A673 (cell line): ENCODE results near the gene GBGT1. TPM values are rescaled to one million over a fixed set of nuclear protein-coding genes. Genes with fewer than 3 reads are reported as not detected.

ENCODE experiments used
- BruUV-seq: library from RNA; stranded (reverse); fragments of 400-500 nt; replicated peaks from 2 replicates; lab custom pipeline; 2021; lab: Mats Ljungman, UMichigan
- CTCF ChIA-PET: fragments of 300-600 bp; sonication (Branson Sonifier 250); formaldehyde crosslinking; loops from one replicate; lab custom pipeline; 2022; ENCODE audit warnings: antibody characterized with exemption; lab: Charles Lee
- POLR2A ChIA-PET: fragments of 300-600 bp; sonication (Branson Sonifier 250); formaldehyde crosslinking; loops from one replicate; lab custom pipeline; 2022; ENCODE audit warnings: antibody characterized with exemption; ENCODE audit not compliant: low non-redundant PET; lab: Charles Lee
- DNase-seq: peaks from one replicate; pipeline ENCODE4 v3.0.0-alpha.2; 2015; ENCODE audit warnings: low spot score
- H3K27ac ChIP-seq: fragments of 200-600 bp; sonication (generic); 2 replicates; pipeline ENCODE4 v1.5.1; 2016; ENCODE audit warnings: mixed run types, low read depth, mild to moderate bottlenecking, mixed read lengths, antibody characterized with exemption, low read length; ENCODE audit not compliant: poor library complexity, severe bottlenecking
- H3K27me3 ChIP-seq: fragments of 200-600 bp; sonication (generic); replicated peaks from 2 replicates; pipeline ENCODE4 v1.6.1; 2017; ENCODE audit warnings: mixed run types, low read depth, mild to moderate bottlenecking, mixed read lengths, antibody characterized with exemption, low read length; ENCODE audit not compliant: insufficient read depth, poor library complexity
- H3K36me3 ChIP-seq: fragments of 200-600 bp; sonication (generic); 2 replicates; pipeline ENCODE4 v1.6.1; 2016; ENCODE audit warnings: mixed run types, mild to moderate bottlenecking, mixed read lengths, antibody characterized with exemption, low read length; ENCODE audit not compliant: insufficient read depth, poor library complexity, severe bottlenecking
- H3K4me1 ChIP-seq: fragments of 200-600 bp; sonication (generic); 2 replicates; pipeline ENCODE4 v1.6.1; 2017; ENCODE audit warnings: mixed run types, mild to moderate bottlenecking, mixed read lengths, antibody characterized with exemption, low read length; ENCODE audit not compliant: insufficient read depth, poor library complexity, severe bottlenecking
- H3K4me3 ChIP-seq: fragments of 200-600 bp; sonication (generic); 2 replicates; pipeline ENCODE4 v1.5.1; 2016; ENCODE audit warnings: low read depth, mixed run types, mild to moderate bottlenecking, mixed read lengths, low read length; ENCODE audit not compliant: poor library complexity, severe bottlenecking
- H3K9me3 ChIP-seq: fragments of 200-600 bp; sonication (generic); 2 replicates; pipeline ENCODE4 v1.6.1; 2016; ENCODE audit warnings: mixed run types, low read depth, mild to moderate bottlenecking, mixed read lengths, antibody characterized with exemption, low read length; ENCODE audit not compliant: poor library complexity, severe bottlenecking
- EZH2 ChIP-seq: fragments of 200-600 bp; sonication (generic); IDR thresholded peaks from 2 replicates; pipeline ENCODE4 v1.6.1; 2017; ENCODE audit warnings: borderline replicate concordance, low read depth, mild to moderate bottlenecking, mixed read lengths, antibody characterized with exemption, low read length; ENCODE audit not compliant: poor library complexity, severe bottlenecking
- intact Hi-C: fragments of 100-400 bp; cut with micrococcal nuclease; formaldehyde crosslinking; loops from one replicate; pipeline ENCODE4 v1.10.0; 2022; ENCODE audit not compliant: unreplicated experiment
- total RNA-seq: library from RNA; stranded (reverse); gene quantifications from 2 replicates; pipeline ENCODE4 v1.2.3, GENCODE V29; 2021
- TF ChIP-seq, protein P1 (sequence below): fragments of 300-800, 200-600 bp; sonication (generic); conservative IDR thresholded peaks from 2 replicates; pipeline ENCODE4 v1.5.1; 2017; ENCODE audit warnings: low read depth, mild to moderate bottlenecking, antibody characterized with exemption, low read length, moderate library complexity, mixed read lengths

GBGT1 gene
- total RNA-seq, 1 experiment from 2014 or later = 1.8 TPM

DNA sequence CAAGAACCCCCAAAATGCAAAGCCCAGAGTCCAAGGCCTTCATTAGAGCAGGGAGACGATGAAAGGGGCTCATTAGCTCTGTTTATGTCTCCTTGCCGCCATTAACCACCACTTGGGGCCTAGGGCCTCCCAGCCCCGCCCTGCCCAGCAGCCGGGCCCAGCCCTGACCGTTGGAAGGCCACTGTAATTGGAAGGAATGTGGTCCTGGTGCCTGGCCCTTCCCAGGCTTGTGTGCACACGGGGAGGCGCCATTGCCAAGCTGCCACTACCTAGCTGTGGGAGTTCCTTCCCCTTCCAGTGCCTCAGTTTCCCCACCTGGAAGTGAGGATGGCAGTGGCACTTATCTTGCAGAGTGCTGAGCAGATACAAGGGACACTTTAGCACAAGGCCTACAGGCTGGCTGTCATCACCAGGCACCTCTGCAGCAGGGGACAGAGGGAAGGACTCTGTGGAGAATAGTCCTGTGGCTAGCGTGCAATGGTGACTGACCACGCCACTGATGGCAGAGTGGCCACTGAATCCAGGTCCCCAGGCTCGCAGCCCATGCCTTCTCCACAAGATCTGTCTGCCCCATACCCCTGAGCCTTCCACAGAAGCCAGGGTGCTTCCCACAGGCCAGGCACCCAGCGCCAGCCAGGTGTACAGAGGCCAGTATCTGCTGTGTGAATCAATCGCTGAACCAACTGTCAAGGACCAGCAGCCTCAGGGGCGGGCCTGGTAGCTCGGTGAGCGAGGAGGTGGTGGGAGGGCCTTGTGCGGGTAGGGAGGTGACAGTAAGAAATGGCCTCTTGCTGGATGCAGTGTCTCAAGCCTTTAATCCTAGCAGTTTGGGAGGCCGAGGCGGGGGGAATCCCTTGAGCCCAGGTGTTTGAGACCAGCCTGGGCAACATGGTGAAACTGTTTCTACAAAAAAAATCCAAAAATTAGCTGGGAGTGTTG is 20.8 kb downstream of the GBGT1 start:
- peaks cover 19% of the 10 kb centered on the region for H3K4me1 ChIP-seq
- no peak overlapping the region for H3K4me3 ChIP-seq
- no peak for DNase-seq
- H3K36me3 ChIP-seq = no peaks in the 10 kb centered on the region
- no peak overlapping the region for H3K27ac ChIP-seq
- CTCF ChIA-PET = no interaction called here
- no TSS peak for BruUV-seq
- intact Hi-C loops = no loop called here
- POLR2A ChIA-PET = no interaction called here
- H3K27me3 ChIP-seq = no peaks in the 10 kb centered on the region
- no peaks in the 10 kb centered on the region for H3K9me3 ChIP-seq
- TF ChIP-seq, protein P1, sequence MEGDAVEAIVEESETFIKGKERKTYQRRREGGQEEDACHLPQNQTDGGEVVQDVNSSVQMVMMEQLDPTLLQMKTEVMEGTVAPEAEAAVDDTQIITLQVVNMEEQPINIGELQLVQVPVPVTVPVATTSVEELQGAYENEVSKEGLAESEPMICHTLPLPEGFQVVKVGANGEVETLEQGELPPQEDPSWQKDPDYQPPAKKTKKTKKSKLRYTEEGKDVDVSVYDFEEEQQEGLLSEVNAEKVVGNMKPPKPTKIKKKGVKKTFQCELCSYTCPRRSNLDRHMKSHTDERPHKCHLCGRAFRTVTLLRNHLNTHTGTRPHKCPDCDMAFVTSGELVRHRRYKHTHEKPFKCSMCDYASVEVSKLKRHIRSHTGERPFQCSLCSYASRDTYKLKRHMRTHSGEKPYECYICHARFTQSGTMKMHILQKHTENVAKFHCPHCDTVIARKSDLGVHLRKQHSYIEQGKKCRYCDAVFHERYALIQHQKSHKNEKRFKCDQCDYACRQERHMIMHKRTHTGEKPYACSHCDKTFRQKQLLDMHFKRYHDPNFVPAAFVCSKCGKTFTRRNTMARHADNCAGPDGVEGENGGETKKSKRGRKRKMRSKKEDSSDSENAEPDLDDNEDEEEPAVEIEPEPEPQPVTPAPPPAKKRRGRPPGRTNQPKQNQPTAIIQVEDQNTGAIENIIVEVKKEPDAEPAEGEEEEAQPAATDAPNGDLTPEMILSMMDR = no peak
- no peak for TF ChIP-seq EZH2

DNA sequence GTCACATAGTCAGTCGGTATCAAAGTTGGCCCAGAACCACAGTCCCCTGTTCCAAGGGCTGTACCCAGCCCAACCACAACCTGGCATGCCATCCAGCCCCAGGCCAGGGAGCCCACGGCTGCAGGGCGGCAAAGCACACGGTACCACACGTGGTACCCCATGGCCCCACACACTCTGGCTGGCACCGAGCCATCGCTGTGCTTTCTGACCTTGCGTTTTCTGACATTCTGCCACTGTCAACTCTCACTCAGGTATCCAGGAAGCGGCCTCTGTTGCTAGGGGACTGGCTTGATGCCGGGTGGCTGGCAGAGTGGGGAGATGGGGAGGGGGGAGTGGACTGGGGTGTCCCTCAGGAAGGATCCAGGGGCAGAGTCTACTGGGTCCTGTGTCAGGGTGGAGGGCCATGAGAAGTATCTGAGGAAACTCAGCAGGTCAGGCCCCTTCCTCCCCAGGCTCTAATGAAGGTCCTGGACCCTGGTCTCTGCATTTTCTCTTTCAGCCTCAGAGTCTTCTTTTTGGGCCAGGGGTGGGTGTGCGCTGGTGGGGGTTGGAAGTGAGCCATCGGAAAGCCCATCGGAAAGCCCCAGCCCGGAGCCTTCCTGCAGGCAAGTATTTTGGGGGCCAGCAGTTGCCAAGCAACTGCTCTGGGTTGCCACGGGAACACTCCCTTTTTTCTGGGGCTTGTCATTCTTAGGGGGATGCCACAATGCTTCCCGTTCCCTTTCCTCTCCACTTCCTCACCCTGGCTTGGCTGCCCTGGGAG is 21.7 kb downstream of the GBGT1 start:
- BruUV-seq = no TSS peak
- no peaks in the 10 kb centered on the region for H3K36me3 ChIP-seq
- H3K27ac ChIP-seq = no peak overlapping the region
- no peaks in the 10 kb centered on the region for H3K9me3 ChIP-seq
- TF ChIP-seq EZH2 = no peak
- TF ChIP-seq, protein P1 = no peak
- no peak overlapping the region for H3K4me3 ChIP-seq
- no peak for DNase-seq
- H3K4me1 ChIP-seq = peaks cover 12% of the 10 kb centered on the region
- ChIA-PET CTCF (no interaction called here), POLR2A (no interaction called here)
- intact Hi-C loops = no loop called here
- no peaks in the 10 kb centered on the region for H3K27me3 ChIP-seq

GRCh38 chr9:133140606-133141005 is 23.1 kb downstream of the GBGT1 start:
- Histone ChIP-seq H3K36me3 (no peaks in the 10 kb centered on the region), H3K4me3 (no peak overlapping the region), H3K27me3 (no peaks in the 10 kb centered on the region), H3K9me3 (no peaks in the 10 kb centered on the region), H3K4me1 (peaks cover 13% of the 10 kb centered on the region), H3K27ac (no peak overlapping the region)
- no peak for TF ChIP-seq EZH2
- TF ChIP-seq, protein P1 = no peak
- CTCF ChIA-PET = interaction anchor here (0.6 kb wide), 1 partner anchor 45 kb away, joined by 5 read pairs; no protein-coding TSS in a partner anchor
- POLR2A ChIA-PET = no interaction called here
- BruUV-seq = no TSS peak
- intact Hi-C loops = no loop called here
- DNase-seq = no peak
